Astrocyte (in vitro differentiated cells and primary cell): Measurements from ENCODE around the gene CARD11. TPM values are rescaled to one million over a fixed set of nuclear protein-coding genes. Genes with fewer than 3 reads are reported as not detected.

Experiments used
- DNase-seq: peaks from one replicate; pipeline ENCODE4 v3.0.0-alpha.2; 2010; ENCODE audit warnings: low read depth
- FAIRE-seq: peaks from 2 replicates; lab custom pipeline; 2011; peaks lifted over from hg19 to GRCh38; lab: Jason Lieb, UNC
- H2AFZ ChIP-seq: 2 replicates; pipeline ENCODE4 v1.6.0; 2012; ENCODE audit warnings: low read depth, low read length, inconsistent platforms
- H3K27ac ChIP-seq: 2 replicates; pipeline ENCODE4 v1.5.1; 2011; ENCODE audit warnings: low read depth, low read length, inconsistent platforms
- H3K27me3 ChIP-seq: 2 replicates; pipeline ENCODE4 v1.6.0; 2011; ENCODE audit warnings: low read length, inconsistent platforms; ENCODE audit not compliant: insufficient read depth
- H3K36me3 ChIP-seq: 2 replicates; pipeline ENCODE4 v1.5.1; 2011; ENCODE audit warnings: low read length, inconsistent platforms; ENCODE audit not compliant: insufficient read depth
- H3K4me1 ChIP-seq: 2 replicates; pipeline ENCODE4 v1.5.1; 2011; ENCODE audit warnings: low read length, inconsistent platforms; ENCODE audit not compliant: insufficient read depth
- H3K4me2 ChIP-seq: 2 replicates; pipeline ENCODE4 v1.6.0; 2012; ENCODE audit warnings: low read length, inconsistent platforms
- H3K4me3 ChIP-seq: 2 replicates; pipeline ENCODE4 v1.5.1; 2011; ENCODE audit warnings: low read depth, mild to moderate bottlenecking, low read length, inconsistent platforms; ENCODE audit not compliant: insufficient read depth
- H3K79me2 ChIP-seq: 2 replicates; pipeline ENCODE4 v1.6.0; 2012; ENCODE audit warnings: mild to moderate bottlenecking, low read length, inconsistent platforms; ENCODE audit not compliant: insufficient read depth
- H3K9ac ChIP-seq: 2 replicates; pipeline ENCODE4 v1.6.0; 2012; ENCODE audit warnings: mild to moderate bottlenecking, low read length, inconsistent platforms
- H3K9me3 ChIP-seq: 2 replicates; pipeline ENCODE4 v1.5.1; 2012; ENCODE audit warnings: low read depth, mild to moderate bottlenecking, low read length, inconsistent platforms; ENCODE audit not compliant: insufficient read depth
- H4K20me1 ChIP-seq: 2 replicates; pipeline ENCODE4 v1.6.0; 2012; ENCODE audit warnings: low read length, inconsistent platforms; ENCODE audit not compliant: insufficient read depth
- H3K27ac Mint-ChIP-seq: one replicate; pipeline ENCODE4 v1.8.0; 2021; ENCODE audit warnings: mild to moderate bottlenecking, mixed read lengths; ENCODE audit not compliant: unreplicated experiment
- H3K27me3 Mint-ChIP-seq: one replicate; pipeline ENCODE4 v1.8.0; 2021; ENCODE audit warnings: low read depth, mixed read lengths; ENCODE audit not compliant: unreplicated experiment
- H3K36me3 Mint-ChIP-seq: one replicate; pipeline ENCODE4 v1.8.0; 2021; ENCODE audit warnings: low read depth, mixed read lengths; ENCODE audit not compliant: unreplicated experiment
- H3K4me1 Mint-ChIP-seq: one replicate; pipeline ENCODE4 v1.8.0; 2021; ENCODE audit warnings: low read depth, mixed read lengths; ENCODE audit not compliant: unreplicated experiment
- H3K4me3 Mint-ChIP-seq: one replicate; pipeline ENCODE4 v1.8.0; 2021; ENCODE audit warnings: mild to moderate bottlenecking, moderate library complexity, mixed read lengths; ENCODE audit not compliant: unreplicated experiment
- H3K9me3 Mint-ChIP-seq: one replicate; pipeline ENCODE4 v1.8.0; 2021; ENCODE audit warnings: mild to moderate bottlenecking, mixed read lengths; ENCODE audit not compliant: unreplicated experiment
- EZH2 ChIP-seq: IDR thresholded peaks from 2 replicates; pipeline ENCODE4 v1.6.1; 2012; ENCODE audit warnings: mild to moderate bottlenecking, low read length, inconsistent platforms; ENCODE audit not compliant: insufficient read depth
- total RNA-seq: library from RNA; stranded (reverse); gene quantifications from 2 replicates; pipeline ENCODE4 v1.2.1, GENCODE V29; 2021
- TF ChIP-seq, protein P1 (sequence below): IDR thresholded peaks from 2 replicates; pipeline ENCODE4 v1.5.1; 2011; ENCODE audit warnings: low read depth, mild to moderate bottlenecking, inconsistent platforms, low read length, moderate library complexity; ENCODE audit not compliant: insufficient read depth

Gene CARD11
- total RNA-seq, 1 donor from 2014 or later = 9.5 TPM

GRCh38 chr7:2953588-2954407 lies 89.9 kb downstream of the CARD11 start:
- H3K4me2 ChIP-seq = no peak overlapping the region
- H3K36me3 Mint-ChIP-seq = peaks cover 3% of the 10 kb centered on the region
- no peaks in the 10 kb centered on the region for H3K79me2 ChIP-seq

DNA sequence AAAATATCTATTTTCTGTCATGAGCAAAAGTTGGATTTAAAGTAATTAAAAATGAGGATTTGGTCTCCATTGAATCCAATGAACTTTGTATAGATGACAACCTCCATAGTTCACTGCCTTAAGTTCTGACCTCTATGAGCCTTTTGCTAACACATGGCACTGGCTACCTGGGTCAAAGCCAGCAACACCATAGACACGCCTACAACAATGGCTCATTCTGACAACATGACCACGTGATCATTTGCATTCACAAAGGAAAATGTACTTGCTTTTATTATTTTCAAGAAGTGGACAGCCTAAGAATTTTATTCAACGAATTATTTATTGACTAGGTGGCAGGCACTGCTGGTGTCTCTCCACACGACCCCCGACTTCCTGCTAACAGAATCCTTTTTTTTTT lies 90.6 kb downstream of the CARD11 start:
- no peaks in the 10 kb centered on the region for H4K20me1 ChIP-seq
- no peak overlapping the region for H3K4me2 ChIP-seq
- peaks cover 5% of the 10 kb centered on the region for H3K27me3 Mint-ChIP-seq
- no peak overlapping the region for H3K4me3 Mint-ChIP-seq
- H3K9ac ChIP-seq = no peak overlapping the region
- H3K4me1 Mint-ChIP-seq = peaks cover 3% of the 10 kb centered on the region
- TF ChIP-seq, protein P1, sequence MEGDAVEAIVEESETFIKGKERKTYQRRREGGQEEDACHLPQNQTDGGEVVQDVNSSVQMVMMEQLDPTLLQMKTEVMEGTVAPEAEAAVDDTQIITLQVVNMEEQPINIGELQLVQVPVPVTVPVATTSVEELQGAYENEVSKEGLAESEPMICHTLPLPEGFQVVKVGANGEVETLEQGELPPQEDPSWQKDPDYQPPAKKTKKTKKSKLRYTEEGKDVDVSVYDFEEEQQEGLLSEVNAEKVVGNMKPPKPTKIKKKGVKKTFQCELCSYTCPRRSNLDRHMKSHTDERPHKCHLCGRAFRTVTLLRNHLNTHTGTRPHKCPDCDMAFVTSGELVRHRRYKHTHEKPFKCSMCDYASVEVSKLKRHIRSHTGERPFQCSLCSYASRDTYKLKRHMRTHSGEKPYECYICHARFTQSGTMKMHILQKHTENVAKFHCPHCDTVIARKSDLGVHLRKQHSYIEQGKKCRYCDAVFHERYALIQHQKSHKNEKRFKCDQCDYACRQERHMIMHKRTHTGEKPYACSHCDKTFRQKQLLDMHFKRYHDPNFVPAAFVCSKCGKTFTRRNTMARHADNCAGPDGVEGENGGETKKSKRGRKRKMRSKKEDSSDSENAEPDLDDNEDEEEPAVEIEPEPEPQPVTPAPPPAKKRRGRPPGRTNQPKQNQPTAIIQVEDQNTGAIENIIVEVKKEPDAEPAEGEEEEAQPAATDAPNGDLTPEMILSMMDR = no peak
- no peak for TF ChIP-seq EZH2
- H3K27me3 ChIP-seq = no peaks in the 10 kb centered on the region
- no peaks in the 10 kb centered on the region for H3K9me3 ChIP-seq
- no peak overlapping the region for H3K4me3 ChIP-seq
- H3K27ac Mint-ChIP-seq = no peak overlapping the region
- H3K4me1 ChIP-seq = peaks cover 4% of the 10 kb centered on the region
- DNase-seq (no peak), FAIRE-seq (no peak)
- peaks cover 3% of the 10 kb centered on the region for H3K36me3 Mint-ChIP-seq
- no peak overlapping the region for H2AFZ ChIP-seq
- no peaks in the 10 kb centered on the region for H3K36me3 ChIP-seq
- no peak overlapping the region for H3K27ac ChIP-seq
- H3K9me3 Mint-ChIP-seq = no peaks in the 10 kb centered on the region
- no peaks in the 10 kb centered on the region for H3K79me2 ChIP-seq

More at GRCh38 chr7:2953588-2954407, 89.9 kb downstream of the CARD11 start:
- no peak overlapping the region for H3K9ac ChIP-seq
- no peak for DNase-seq
- H3K36me3 ChIP-seq = no peaks in the 10 kb centered on the region
- H3K4me3 Mint-ChIP-seq = no peak overlapping the region
- H2AFZ ChIP-seq = no peak overlapping the region
- H3K27ac Mint-ChIP-seq = no peak overlapping the region
- peaks cover 5% of the 10 kb centered on the region for H3K27me3 Mint-ChIP-seq
- H3K27me3 ChIP-seq = no peaks in the 10 kb centered on the region
- H3K4me1 Mint-ChIP-seq = peaks cover 3% of the 10 kb centered on the region
- H3K9me3 Mint-ChIP-seq = peaks cover 1% of the 10 kb centered on the region
- no peak overlapping the region for H3K27ac ChIP-seq
- H3K9me3 ChIP-seq = no peaks in the 10 kb centered on the region
- TF ChIP-seq, protein P1 = no peak
- no peak for TF ChIP-seq EZH2
- no peaks in the 10 kb centered on the region for H4K20me1 ChIP-seq
- FAIRE-seq = no peak
- peaks cover 4% of the 10 kb centered on the region for H3K4me1 ChIP-seq
- no peak overlapping the region for H3K4me3 ChIP-seq

DNA sequence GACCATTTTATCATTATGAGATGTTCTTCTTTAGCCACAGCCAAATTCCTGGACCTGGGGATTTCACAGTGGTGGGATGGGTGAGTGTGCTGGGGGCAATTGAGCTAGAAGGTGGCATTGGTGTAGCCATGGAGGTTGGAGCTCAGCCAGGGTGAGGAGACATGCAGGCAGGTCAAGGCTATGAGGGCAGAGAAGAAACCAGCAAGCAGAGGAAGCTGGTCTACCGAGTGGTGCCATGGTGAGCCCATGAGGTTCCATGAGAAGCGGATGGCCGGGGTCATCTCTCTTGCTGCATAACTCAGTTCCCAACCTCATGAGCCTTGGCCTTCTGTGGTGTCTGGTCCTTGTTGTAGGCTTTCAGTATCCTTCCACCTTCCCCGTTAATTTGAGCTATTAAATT lies 91.4 kb downstream of the CARD11 start:
- Histone ChIP-seq H2AFZ (no peak overlapping the region), H3K9me3 (no peaks in the 10 kb centered on the region), H3K4me3 (no peak overlapping the region), H3K79me2 (no peaks in the 10 kb centered on the region), H3K9ac (no peak overlapping the region), H3K27ac (no peak overlapping the region), H3K36me3 (no peaks in the 10 kb centered on the region), H3K27me3 (no peaks in the 10 kb centered on the region), H4K20me1 (no peaks in the 10 kb centered on the region), H3K4me1 (peaks cover 4% of the 10 kb centered on the region), H3K4me2 (no peak overlapping the region)
- H3K9me3 Mint-ChIP-seq = no peaks in the 10 kb centered on the region
- TF ChIP-seq, protein P1 = no peak
- TF ChIP-seq EZH2 = no peak
- DNase-seq = no peak
- H3K27me3 Mint-ChIP-seq = peaks cover 5% of the 10 kb centered on the region
- H3K4me1 Mint-ChIP-seq = peaks cover 3% of the 10 kb centered on the region
- no peak overlapping the region for H3K27ac Mint-ChIP-seq
- H3K36me3 Mint-ChIP-seq = peaks cover 3% of the 10 kb centered on the region
- H3K4me3 Mint-ChIP-seq = no peak overlapping the region
- FAIRE-seq = no peak
